Measurements from ENCODE around the gene APOC3.

GRCh38 chr11:116829525-116830183 lies at the start of gene APOC3:
- TF ChIP-seq EZH2 (IDR thresholded peaks at IDR 0.05; ENCODE audit: borderline replicate concordance) (no peak), EZH2phosphoT487 (IDR thresholded peaks at IDR 0.05; ENCODE audit: low read depth, severe bottlenecking, unreplicated experiment) (no peak)
- TF ChIP-seq, protein P1, sequence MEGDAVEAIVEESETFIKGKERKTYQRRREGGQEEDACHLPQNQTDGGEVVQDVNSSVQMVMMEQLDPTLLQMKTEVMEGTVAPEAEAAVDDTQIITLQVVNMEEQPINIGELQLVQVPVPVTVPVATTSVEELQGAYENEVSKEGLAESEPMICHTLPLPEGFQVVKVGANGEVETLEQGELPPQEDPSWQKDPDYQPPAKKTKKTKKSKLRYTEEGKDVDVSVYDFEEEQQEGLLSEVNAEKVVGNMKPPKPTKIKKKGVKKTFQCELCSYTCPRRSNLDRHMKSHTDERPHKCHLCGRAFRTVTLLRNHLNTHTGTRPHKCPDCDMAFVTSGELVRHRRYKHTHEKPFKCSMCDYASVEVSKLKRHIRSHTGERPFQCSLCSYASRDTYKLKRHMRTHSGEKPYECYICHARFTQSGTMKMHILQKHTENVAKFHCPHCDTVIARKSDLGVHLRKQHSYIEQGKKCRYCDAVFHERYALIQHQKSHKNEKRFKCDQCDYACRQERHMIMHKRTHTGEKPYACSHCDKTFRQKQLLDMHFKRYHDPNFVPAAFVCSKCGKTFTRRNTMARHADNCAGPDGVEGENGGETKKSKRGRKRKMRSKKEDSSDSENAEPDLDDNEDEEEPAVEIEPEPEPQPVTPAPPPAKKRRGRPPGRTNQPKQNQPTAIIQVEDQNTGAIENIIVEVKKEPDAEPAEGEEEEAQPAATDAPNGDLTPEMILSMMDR (IDR thresholded peaks at IDR 0.05; ENCODE audit: poor library complexity): no peak
